ENCODE data around the gene TMC1.

Gene TMC1

GRCh38 chr9:72575666-72576065 is 54.3 kb downstream of the TMC1 start:
- no peaks in the 10 kb centered on the region for H3K27me3 ChIP-seq (ENCODE audit: control insufficient read depth, insufficient read depth, low read length)
- no peak overlapping the region for H3K27ac ChIP-seq (ENCODE audit: low read length)
- H3K36me3 ChIP-seq (ENCODE audit: control insufficient read depth, insufficient read depth, low read length) = no peaks in the 10 kb centered on the region
- H3K4me3 ChIP-seq (ENCODE audit: low read length) = no peak overlapping the region
- no peaks in the 10 kb centered on the region for H3K4me1 ChIP-seq (ENCODE audit: control insufficient read depth, insufficient read depth, low read length)
- DNase-seq (ENCODE audit: low read depth, low spot score) = no peak
- no peaks in the 10 kb centered on the region for H3K9me3 ChIP-seq (ENCODE audit: control insufficient read depth, insufficient read depth, low read length)
- no CpG with 5 or more reads among the region's 2 CpGs for WGBS (ENCODE audit: insufficient coverage, insufficient read length)

GRCh38 chr9:72576087-72576486 is 54.7 kb downstream of the TMC1 start:
- WGBS (ENCODE audit: insufficient coverage, insufficient read length) = no CpG with 5 or more reads among the region's 2 CpGs
- Histone ChIP-seq H3K27ac (ENCODE audit: low read length) (no peak overlapping the region), H3K4me1 (ENCODE audit: control insufficient read depth, insufficient read depth, low read length) (no peaks in the 10 kb centered on the region)

GRCh38 chr9:72577212-72577753 is 55.9 kb downstream of the TMC1 start:
- Histone ChIP-seq H3K4me1 (ENCODE audit: control insufficient read depth, insufficient read depth, low read length) (no peaks in the 10 kb centered on the region), H3K4me3 (ENCODE audit: low read length) (no peak overlapping the region), H3K36me3 (ENCODE audit: control insufficient read depth, insufficient read depth, low read length) (no peaks in the 10 kb centered on the region), H3K9me3 (ENCODE audit: control insufficient read depth, insufficient read depth, low read length) (no peaks in the 10 kb centered on the region), H3K27me3 (ENCODE audit: control insufficient read depth, insufficient read depth, low read length) (no peaks in the 10 kb centered on the region), H3K27ac (ENCODE audit: low read length) (no peak overlapping the region)
- no peak for DNase-seq (ENCODE audit: low read depth, low spot score)
- no CpG with 5 or more reads among the region's 4 CpGs for WGBS (ENCODE audit: insufficient coverage, insufficient read length)

More at GRCh38 chr9:72576087-72576486, 54.7 kb downstream of the TMC1 start:
- Histone ChIP-seq H3K4me3 (ENCODE audit: low read length) (no peak overlapping the region), H3K27me3 (ENCODE audit: control insufficient read depth, insufficient read depth, low read length) (no peaks in the 10 kb centered on the region), H3K36me3 (ENCODE audit: control insufficient read depth, insufficient read depth, low read length) (no peaks in the 10 kb centered on the region), H3K9me3 (ENCODE audit: control insufficient read depth, insufficient read depth, low read length) (no peaks in the 10 kb centered on the region)
- DNase-seq (ENCODE audit: low read depth, low spot score) = no peak

GRCh38 chr9:72579190-72579589 is 57.8 kb downstream of the TMC1 start:
- no CpG with 5 or more reads among the region's 4 CpGs for WGBS (ENCODE audit: insufficient coverage, insufficient read length)
- Histone ChIP-seq H3K4me1 (ENCODE audit: control insufficient read depth, insufficient read depth, low read length) (no peaks in the 10 kb centered on the region), H3K9me3 (ENCODE audit: control insufficient read depth, insufficient read depth, low read length) (no peaks in the 10 kb centered on the region), H3K27ac (ENCODE audit: low read length) (no peak overlapping the region), H3K27me3 (ENCODE audit: control insufficient read depth, insufficient read depth, low read length) (no peaks in the 10 kb centered on the region), H3K4me3 (ENCODE audit: low read length) (no peak overlapping the region), H3K36me3 (ENCODE audit: control insufficient read depth, insufficient read depth, low read length) (no peaks in the 10 kb centered on the region)
- no peak for DNase-seq (ENCODE audit: low read depth, low spot score)

- Histone ChIP-seq H3K36me3 (ENCODE audit: control insufficient read depth, insufficient read depth, low read length) (no peaks in the 10 kb centered on the region), H3K27me3 (ENCODE audit: control insufficient read depth, insufficient read depth, low read length) (no peaks in the 10 kb centered on the region), H3K4me3 (ENCODE audit: low read length) (no peak overlapping the region), H3K9me3 (ENCODE audit: control insufficient read depth, insufficient read depth, low read length) (no peaks in the 10 kb centered on the region), H3K27ac (ENCODE audit: low read length) (no peak overlapping the region), H3K4me1 (ENCODE audit: control insufficient read depth, insufficient read depth, low read length) (no peaks in the 10 kb centered on the region)
- no peak for DNase-seq (ENCODE audit: low read depth, low spot score)
- no CpG with 5 or more reads among the region's 3 CpGs for WGBS (ENCODE audit: insufficient coverage, insufficient read length)
Measured at GRCh38 chr9:72579880-72580550, 58.6 kb downstream of the TMC1 start.

DNA sequence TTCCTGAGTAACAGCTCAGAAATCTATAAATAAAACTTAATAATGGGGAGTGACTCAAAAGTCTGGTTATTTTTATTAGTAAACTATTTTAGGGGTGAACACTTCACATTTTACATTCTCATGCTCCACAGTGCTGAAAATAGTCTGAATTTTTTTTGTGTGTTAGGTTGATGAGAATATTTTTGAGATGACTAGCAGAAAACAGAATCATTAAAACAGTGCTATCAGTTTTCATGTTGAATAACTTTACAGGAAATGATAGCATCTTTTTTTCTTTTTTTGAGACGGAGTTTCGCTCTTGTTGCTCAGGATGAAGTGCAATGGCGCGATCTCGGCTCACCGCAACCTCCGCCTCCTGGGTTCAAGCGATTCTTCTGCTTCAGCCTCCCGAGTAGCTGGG is 60.3 kb downstream of the TMC1 start:
- DNase-seq (ENCODE audit: low read depth, low spot score) = no peak
- H3K4me1 ChIP-seq (ENCODE audit: control insufficient read depth, insufficient read depth, low read length) = no peaks in the 10 kb centered on the region
- WGBS (ENCODE audit: insufficient coverage, insufficient read length) = no CpG with 5 or more reads among the region's 9 CpGs
- H3K36me3 ChIP-seq (ENCODE audit: control insufficient read depth, insufficient read depth, low read length) = no peaks in the 10 kb centered on the region
- H3K27me3 ChIP-seq (ENCODE audit: control insufficient read depth, insufficient read depth, low read length) = no peaks in the 10 kb centered on the region
- no peak overlapping the region for H3K27ac ChIP-seq (ENCODE audit: low read length)
- H3K4me3 ChIP-seq (ENCODE audit: low read length) = no peak overlapping the region
- H3K9me3 ChIP-seq (ENCODE audit: control insufficient read depth, insufficient read depth, low read length) = no peaks in the 10 kb centered on the region

- Histone ChIP-seq H3K9me3 (ENCODE audit: control insufficient read depth, insufficient read depth, low read length) (no peaks in the 10 kb centered on the region), H3K27me3 (ENCODE audit: control insufficient read depth, insufficient read depth, low read length) (no peaks in the 10 kb centered on the region), H3K4me3 (ENCODE audit: low read length) (no peak overlapping the region), H3K4me1 (ENCODE audit: control insufficient read depth, insufficient read depth, low read length) (no peaks in the 10 kb centered on the region), H3K36me3 (ENCODE audit: control insufficient read depth, insufficient read depth, low read length) (no peaks in the 10 kb centered on the region), H3K27ac (ENCODE audit: low read length) (no peak overlapping the region)
- no peak for DNase-seq (ENCODE audit: low read depth, low spot score)
Measured at GRCh38 chr9:72583370-72583769, 62.0 kb downstream of the TMC1 start.

DNA sequence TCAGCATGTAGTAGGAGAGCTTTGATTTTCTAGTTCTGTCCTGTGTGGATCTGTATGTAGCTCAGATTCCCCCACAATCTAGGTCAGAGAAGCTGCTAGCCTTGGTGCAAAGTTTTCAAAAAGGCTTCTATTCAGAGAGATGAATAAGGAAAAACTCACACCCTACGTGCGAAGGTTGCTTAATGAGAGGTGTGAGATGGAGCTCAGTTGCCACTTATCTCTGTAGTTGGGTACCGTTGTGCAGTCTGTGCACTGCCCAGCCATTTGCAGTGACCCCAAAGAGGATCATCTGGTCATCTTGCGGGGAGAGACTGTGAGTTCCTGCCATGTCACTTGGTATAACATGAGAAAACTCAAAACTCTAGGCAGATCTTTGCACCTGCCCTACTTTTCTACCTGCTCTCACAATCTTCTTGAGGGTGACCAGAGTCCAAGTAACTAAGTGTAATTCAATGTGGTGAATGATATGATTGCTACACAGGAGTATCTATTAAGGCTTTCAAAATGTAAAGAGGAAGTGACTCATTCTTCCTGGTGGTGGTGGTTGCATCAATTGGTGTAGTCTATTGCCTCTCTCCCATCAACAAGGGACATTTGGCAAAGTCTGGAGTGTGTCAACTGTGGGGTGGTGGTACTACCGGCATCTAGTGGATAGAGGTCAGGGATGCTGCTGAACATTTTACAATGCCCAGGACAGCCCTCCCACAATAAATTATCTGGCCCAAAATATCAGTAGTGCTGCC is 65.2 kb downstream of the TMC1 start:
- Histone ChIP-seq H3K27ac (ENCODE audit: low read length) (no peak overlapping the region), H3K27me3 (ENCODE audit: control insufficient read depth, insufficient read depth, low read length) (no peaks in the 10 kb centered on the region), H3K4me1 (ENCODE audit: control insufficient read depth, insufficient read depth, low read length) (no peaks in the 10 kb centered on the region), H3K4me3 (ENCODE audit: low read length) (no peak overlapping the region), H3K36me3 (ENCODE audit: control insufficient read depth, insufficient read depth, low read length) (no peaks in the 10 kb centered on the region), H3K9me3 (ENCODE audit: control insufficient read depth, insufficient read depth, low read length) (no peaks in the 10 kb centered on the region)
- DNase-seq (ENCODE audit: low read depth, low spot score) = no peak
- no CpG with 5 or more reads among the region's 5 CpGs for WGBS (ENCODE audit: insufficient coverage, insufficient read length)

DNA sequence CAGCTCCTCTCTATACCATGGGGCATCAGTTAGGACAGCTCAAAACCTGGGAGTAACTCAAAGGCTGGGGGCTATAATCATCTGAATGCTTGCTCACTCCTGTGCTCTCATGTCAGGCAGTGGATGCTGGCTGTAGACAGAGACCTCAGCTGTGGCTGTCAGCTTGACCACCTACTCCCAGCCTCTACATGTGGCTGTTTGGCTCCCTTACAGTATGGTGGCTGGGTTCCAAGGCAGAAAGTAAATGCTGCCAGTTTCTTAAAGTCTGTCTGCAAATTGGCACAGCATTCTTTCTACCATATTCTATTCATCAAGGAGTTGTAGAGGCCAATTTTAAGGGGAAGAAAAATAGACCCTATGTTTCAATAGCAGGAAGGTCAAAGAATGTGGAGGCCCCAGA is 66.9 kb downstream of the TMC1 start:
- DNase-seq (ENCODE audit: low read depth, low spot score) = no peak
- Histone ChIP-seq H3K27me3 (ENCODE audit: control insufficient read depth, insufficient read depth, low read length) (no peaks in the 10 kb centered on the region), H3K36me3 (ENCODE audit: control insufficient read depth, insufficient read depth, low read length) (no peaks in the 10 kb centered on the region), H3K27ac (ENCODE audit: low read length) (no peak overlapping the region), H3K9me3 (ENCODE audit: control insufficient read depth, insufficient read depth, low read length) (no peaks in the 10 kb centered on the region), H3K4me3 (ENCODE audit: low read length) (no peak overlapping the region), H3K4me1 (ENCODE audit: control insufficient read depth, insufficient read depth, low read length) (no peaks in the 10 kb centered on the region)

DNA sequence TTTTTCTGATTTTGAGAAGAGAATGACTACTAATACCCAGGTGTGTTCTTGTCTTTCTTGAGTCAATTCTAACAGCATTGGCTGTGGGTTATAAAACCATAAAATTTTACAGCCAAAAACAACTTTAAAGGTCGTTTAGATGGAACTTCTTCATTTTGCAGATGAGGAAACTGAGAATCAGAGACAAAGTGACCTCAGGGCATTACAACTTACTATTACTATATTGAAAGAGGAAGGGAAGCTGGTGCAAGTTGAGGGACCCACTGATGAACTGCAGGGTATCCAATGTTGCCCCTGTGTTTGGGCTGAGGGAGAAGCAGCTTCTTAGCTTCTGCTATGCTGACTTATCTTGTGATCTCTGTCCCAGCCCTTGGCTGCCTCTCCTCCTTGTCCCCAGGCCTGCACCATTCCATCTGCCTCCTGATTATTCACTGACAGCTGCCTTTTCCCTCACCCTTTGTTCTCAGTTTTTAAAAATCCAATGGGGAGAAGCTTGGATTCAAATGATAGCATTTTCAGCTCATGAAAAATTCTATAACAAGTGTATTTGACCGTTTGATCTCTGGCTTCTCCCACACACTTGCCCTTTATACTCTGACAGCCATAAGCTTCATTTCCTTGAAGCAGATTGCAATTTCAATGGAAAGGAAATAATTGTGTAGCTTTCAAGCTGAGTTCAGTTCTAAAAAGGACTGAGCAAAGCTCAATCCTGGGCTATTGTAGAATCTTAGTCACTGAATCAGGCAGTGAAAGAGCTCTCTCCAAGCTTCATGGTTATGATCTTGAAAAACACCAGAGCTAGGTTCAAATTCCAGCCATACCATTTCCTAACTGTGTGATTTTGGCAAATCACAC is 68.5 kb downstream of the TMC1 start:
- H3K9me3 ChIP-seq (ENCODE audit: control insufficient read depth, insufficient read depth, low read length) = no peaks in the 10 kb centered on the region
- no peaks in the 10 kb centered on the region for H3K36me3 ChIP-seq (ENCODE audit: control insufficient read depth, insufficient read depth, low read length)
- H3K27ac ChIP-seq (ENCODE audit: low read length) = no peak overlapping the region
- H3K27me3 ChIP-seq (ENCODE audit: control insufficient read depth, insufficient read depth, low read length) = no peaks in the 10 kb centered on the region
- no peak overlapping the region for H3K4me3 ChIP-seq (ENCODE audit: low read length)
- no CpG with 5 or more reads among the region's 2 CpGs for WGBS (ENCODE audit: insufficient coverage, insufficient read length)
- H3K4me1 ChIP-seq (ENCODE audit: control insufficient read depth, insufficient read depth, low read length) = no peaks in the 10 kb centered on the region
- DNase-seq (ENCODE audit: low read depth, low spot score) = no peak
